GM19452 (cell line): Measurements from ENCODE around the gene RELCH.

Experiments
- ATAC-seq: cut with Tn5 transposase; IDR thresholded peaks from one replicate; pipeline ENCODE4 v1.9.1; 2021; ENCODE audit not compliant: unreplicated experiment

RELCH gene

GRCh38 chr18:62258093-62258492, 71.0 kb downstream of the RELCH start:
- ATAC-seq, result no peak

DNA sequence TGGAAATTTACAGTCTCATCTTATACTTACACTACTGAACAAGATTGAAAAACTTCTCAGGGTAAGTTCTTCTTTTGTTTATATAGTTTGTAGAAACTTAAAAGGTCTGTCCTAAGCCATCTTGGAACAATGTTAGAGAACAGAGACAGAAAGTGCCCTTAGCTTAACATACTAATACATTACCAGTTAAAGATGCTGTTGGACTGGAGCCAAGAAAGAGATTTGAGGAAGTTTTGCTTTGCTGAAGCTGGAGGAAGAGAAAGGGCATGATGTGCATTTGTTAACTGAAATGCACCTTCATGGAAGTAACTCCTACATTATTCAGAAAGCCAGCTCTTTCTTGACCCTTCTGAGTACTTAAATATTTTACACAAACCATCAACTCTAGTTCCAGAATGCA, 71.6 kb downstream of the RELCH start:
- ATAC-seq, result peak; percentile 72

- no peak for ATAC-seq
Measured at GRCh38 chr18:62262061-62262460, 75.0 kb downstream of the RELCH start.

- no peak for ATAC-seq
Measured at GRCh38 chr18:62264984-62265383, 77.9 kb downstream of the RELCH start.

GRCh38 chr18:62277045-62277444, 90.0 kb downstream of the RELCH start:
- ATAC-seq, result no peak

- ATAC-seq, result no peak
Measured at GRCh38 chr18:62279561-62279960, 92.5 kb downstream of the RELCH start.

- ATAC-seq, result no peak
Measured at GRCh38 chr18:62280058-62280457, 93.0 kb downstream of the RELCH start.

DNA sequence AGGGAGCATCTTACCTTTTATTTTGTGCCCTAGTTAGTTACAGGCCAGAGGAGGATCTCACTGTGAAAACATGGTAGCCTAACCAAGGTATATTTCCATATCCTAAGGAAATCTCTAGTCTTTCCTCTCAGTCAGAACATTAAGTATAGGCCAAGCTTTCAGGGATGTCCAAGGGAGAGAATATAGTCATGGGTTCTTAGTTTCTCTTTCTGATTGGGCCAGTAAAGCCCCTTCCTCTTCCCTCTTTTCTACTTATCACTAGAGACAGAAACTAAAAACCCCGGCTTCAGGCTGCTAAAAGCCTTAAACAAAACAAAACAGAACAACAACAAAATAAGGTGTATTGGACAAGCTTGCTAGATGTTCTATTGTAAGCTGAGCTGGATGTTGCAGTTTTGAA, 93.7 kb downstream of the RELCH start:
- ATAC-seq, result no peak

DNA sequence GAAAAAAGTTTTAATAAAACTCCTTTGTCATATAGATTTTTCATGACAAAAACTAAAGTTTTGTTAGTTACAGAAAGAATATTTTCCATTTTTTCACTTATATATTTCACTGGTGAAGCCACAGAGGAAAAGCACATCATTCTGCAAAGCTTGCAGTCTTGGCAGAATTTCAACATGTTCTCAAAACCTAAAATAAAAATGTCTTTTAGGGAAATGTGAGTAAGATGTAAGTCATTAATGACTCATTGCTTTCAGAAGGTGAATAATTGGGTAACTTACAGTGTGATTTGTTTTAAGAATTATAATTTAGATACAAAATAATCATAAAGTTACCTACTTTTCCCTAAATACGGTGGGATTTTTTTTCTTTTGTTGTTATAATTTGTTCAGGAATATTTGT, 94.6 kb downstream of the RELCH start:
- ATAC-seq, result no peak

- ATAC-seq, result no peak
Measured at GRCh38 chr18:62282188-62282629, 95.2 kb downstream of the RELCH start.

GRCh38 chr18:62284637-62285036, 97.6 kb downstream of the RELCH start:
- no peak for ATAC-seq

DNA sequence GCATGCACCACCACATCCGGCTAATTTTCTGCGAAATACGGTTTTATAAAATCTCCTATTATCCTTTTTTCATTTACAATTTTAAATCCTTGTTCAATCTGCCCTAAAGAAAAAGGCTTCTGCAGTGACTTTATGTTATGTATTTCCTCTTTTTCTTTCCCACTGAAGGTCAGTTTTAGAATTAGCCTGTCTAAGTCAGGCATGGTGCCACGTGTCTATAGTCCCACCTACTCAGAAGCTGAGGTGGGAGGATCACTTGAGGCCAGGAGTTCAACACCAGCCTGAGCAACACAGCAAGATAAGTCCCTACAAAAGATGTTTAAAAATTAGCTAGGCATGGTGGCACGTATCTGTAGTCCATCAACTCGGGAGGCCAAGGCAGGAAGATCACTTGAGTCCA, 98.2 kb downstream of the RELCH start:
- no peak for ATAC-seq

DNA sequence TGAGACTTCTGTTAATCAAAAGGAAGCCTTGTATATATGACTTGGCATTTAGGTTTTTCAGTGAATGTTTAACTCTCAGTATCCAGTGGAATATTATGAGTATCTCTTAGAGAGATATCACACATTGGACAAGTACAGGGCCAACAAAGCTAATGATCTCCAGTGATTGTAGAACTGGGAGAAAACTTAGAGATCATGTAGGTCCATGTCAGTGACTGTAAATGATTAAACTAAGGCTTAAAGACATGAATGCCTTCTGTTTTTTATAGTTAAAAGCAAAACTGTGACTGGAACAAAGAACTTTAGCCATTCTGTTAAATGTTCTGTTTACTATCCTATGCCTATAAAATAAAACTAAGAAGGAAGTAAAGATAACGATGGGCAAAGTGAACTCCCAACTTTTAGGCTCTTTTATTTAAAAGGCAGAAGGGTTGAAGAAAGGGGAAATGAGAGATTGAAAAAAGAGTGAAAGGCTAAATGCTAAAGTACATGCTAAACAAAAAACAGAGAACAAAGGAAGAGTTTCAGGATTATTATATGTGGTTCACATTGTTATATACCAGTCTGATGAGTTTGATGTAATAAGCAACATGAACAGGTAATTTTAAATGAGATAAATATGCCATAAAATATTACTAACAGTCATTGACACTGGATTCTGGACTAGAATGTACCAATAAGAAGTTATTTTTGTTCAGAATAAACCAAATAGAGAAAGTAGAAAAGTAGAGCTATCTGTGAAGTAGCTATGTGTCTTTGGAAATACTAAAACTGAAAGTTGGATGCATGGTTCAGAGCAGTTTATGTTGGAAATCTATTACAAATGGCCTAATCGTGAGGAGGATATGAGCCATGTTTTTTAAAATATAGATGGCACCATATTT, 101.0 kb downstream of the RELCH start:
- ATAC-seq, result peak; percentile 61

DNA sequence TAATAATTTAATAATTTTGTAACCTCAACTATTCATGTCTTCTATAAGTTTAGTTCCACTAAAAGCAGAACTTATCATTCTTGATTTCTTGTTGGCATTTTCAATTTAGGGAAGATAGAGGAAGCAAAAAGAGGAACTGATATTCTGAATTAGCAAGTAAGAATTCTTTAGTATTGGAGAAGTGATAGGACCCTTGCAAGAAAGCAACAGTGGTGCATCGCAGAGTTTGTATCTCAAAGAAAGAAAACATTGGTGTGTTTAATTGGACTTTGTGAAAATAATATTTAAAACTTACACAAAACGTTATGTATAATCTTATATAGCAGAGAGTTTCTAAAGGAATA, 101.6 kb downstream of the RELCH start:
- ATAC-seq, result peak; percentile 44

GRCh38 chr18:62289047-62289446, 102.0 kb downstream of the RELCH start:
- peak; percentile 49 for ATAC-seq

- no peak for ATAC-seq
Measured at GRCh38 chr18:62294073-62294472, 107.0 kb downstream of the RELCH start.

DNA sequence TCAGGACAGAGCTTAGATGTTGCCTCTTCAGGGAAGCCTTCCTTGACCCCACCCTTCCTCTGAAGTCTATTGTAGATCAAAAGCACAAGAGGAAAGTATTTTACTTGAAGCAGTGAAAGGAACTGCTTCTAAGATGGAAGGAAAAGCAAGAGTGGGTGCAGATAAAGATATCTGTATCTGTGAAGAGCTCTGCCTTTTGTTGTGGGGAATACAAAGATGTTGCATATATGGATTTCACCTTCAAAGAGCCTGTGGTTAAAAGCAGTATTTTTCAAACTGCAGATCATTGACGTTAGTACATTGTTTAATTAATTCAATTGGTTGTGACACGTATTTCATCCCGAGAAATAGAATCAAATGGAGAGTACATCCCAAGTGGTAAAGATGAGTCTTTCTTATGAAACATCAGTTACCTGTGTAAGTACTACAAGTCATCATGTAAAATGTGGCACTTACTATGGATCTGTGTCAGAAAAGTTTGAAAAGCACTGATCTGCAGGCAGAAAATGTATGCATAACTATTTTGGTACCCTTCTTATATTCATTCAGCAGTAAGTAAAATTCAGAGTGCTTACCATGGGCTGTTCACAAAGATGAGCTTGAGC, 113.4 kb downstream of the RELCH start:
- ATAC-seq, result no peak

DNA sequence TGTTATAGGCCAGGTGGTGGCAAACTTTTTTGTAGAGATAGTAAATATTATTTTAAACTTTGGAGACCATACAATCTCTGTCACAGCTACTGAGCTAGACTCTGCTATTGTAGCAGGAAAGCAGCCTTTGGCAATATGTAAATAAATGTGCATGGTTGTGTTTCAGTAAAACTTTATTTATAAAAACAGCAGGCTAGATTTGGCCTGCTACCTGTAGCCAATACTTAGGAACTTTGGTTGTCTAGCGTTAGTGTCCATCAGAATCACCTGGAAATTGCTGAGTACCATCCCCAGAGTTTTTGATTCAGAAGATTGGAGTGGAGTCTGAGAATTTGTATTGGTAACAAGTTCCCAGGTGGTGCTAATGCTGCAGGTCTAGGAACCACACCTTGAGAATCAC, 114.3 kb downstream of the RELCH start:
- ATAC-seq, result no peak

- ATAC-seq, result no peak
Measured at GRCh38 chr18:62312851-62313250, 125.8 kb downstream of the RELCH start.

- ATAC-seq, result no peak
Measured at GRCh38 chr18:62318228-62319180, 131.4 kb downstream of the RELCH start.

- no peak for ATAC-seq
Measured at GRCh38 chr18:62321201-62321600, 134.1 kb downstream of the RELCH start.
